Liver (tissue), 9 donors: ENCODE data around the gene PDS5A. TPM values are rescaled to one million over a fixed set of nuclear protein-coding genes. Genes with fewer than 3 reads are reported as not detected.

Experiments used
- DNase-seq: peaks from one replicate; pipeline ENCODE4 v3.0.0-alpha.2; 2017; ENCODE audit warnings: low spot score
- H3K27ac ChIP-seq, 2 donors: one replicate each; pipeline ENCODE4 v1.7.0; 2013; ENCODE audit warnings: inconsistent platforms in 2 of 2, low read length in 2 of 2, control low read depth in 1 of 2, low read depth in 1 of 2, mild to moderate bottlenecking in 1 of 2
- H3K27me3 ChIP-seq, 4 donors: one replicate each; pipeline versions ENCODE4 v1.6.1 to v1.7.0; 2013; ENCODE audit warnings: low read length in 3 of 4, inconsistent platforms in 1 of 4, mild to moderate bottlenecking in 1 of 4, moderate library complexity in 1 of 4; ENCODE audit not compliant: control insufficient read depth in 4 of 4, insufficient read depth in 4 of 4
- H3K36me3 ChIP-seq, 4 donors: one replicate each; pipeline versions ENCODE4 v1.6.1 to v1.7.0; 2013; ENCODE audit warnings: low read length in 3 of 4, mild to moderate bottlenecking in 3 of 4, low read depth in 1 of 4, moderate library complexity in 1 of 4; ENCODE audit not compliant: control insufficient read depth in 4 of 4, insufficient read depth in 3 of 4
- H3K4me1 ChIP-seq, 4 donors: one replicate each; pipeline versions ENCODE4 v1.6.1 to v1.7.0; 2013; ENCODE audit warnings: low read length in 3 of 4, mild to moderate bottlenecking in 3 of 4, moderate library complexity in 1 of 4; ENCODE audit not compliant: control insufficient read depth in 4 of 4, insufficient read depth in 4 of 4
- H3K4me3 ChIP-seq, 3 donors: one replicate each; pipeline versions ENCODE4 v1.6.1 to v1.7.0; 2013; ENCODE audit warnings: low read length in 3 of 3, control low read depth in 1 of 3, low read depth in 1 of 3, mild to moderate bottlenecking in 1 of 3
- H3K9ac ChIP-seq, 2 donors: one replicate each; pipeline ENCODE4 v1.7.0; 2013; ENCODE audit warnings: low read length in 2 of 2, mild to moderate bottlenecking in 2 of 2, moderate library complexity in 2 of 2, control low read depth in 1 of 2, low read depth in 1 of 2
- H3K9me3 ChIP-seq, 4 donors: one replicate each; pipeline versions ENCODE4 v1.6.1 to v1.7.0; 2013; ENCODE audit warnings: low read length in 3 of 4; ENCODE audit not compliant: control insufficient read depth in 4 of 4
- ATF3 ChIP-seq: IDR thresholded peaks from 2 replicates; pipeline ENCODE4 v1.6.1; 2016; ENCODE audit warnings: antibody characterized with exemption
- EGR1 ChIP-seq, 2 donors: IDR thresholded peaks; 2 replicates each; pipeline ENCODE4 v1.6.1; 2016 to 2018; ENCODE audit warnings: antibody characterized with exemption in 2 of 2, low read depth in 2 of 2
- FOXA1 ChIP-seq: IDR thresholded peaks from 2 replicates; pipeline ENCODE4 v1.6.1; 2016; ENCODE audit warnings: antibody characterized with exemption
- FOXA2 ChIP-seq: IDR thresholded peaks from 2 replicates; pipeline ENCODE4 v1.6.1; 2016; ENCODE audit warnings: antibody characterized with exemption
- GABPA ChIP-seq, 2 donors: IDR thresholded peaks in 1 of 2; conservative IDR thresholded peaks in 1 of 2; 2 replicates each; pipeline ENCODE4 v1.6.1; 2016; ENCODE audit warnings: antibody characterized with exemption in 2 of 2, mild to moderate bottlenecking in 1 of 2, moderate library complexity in 1 of 2
- HNF4A ChIP-seq, 2 donors: conservative IDR thresholded peaks; 2 replicates each; pipeline ENCODE4 v1.6.1; 2016; ENCODE audit warnings: antibody characterized with exemption in 2 of 2, mild to moderate bottlenecking in 2 of 2
- HNF4G ChIP-seq: IDR thresholded peaks from 2 replicates; pipeline ENCODE4 v1.6.1; 2016; ENCODE audit warnings: antibody characterized with exemption
- JUND ChIP-seq, 2 donors: IDR thresholded peaks; 2 replicates each; pipeline ENCODE4 v1.6.1; 2016; ENCODE audit warnings: antibody characterized with exemption in 2 of 2
- NR2F2 ChIP-seq: IDR thresholded peaks from 2 replicates; pipeline ENCODE4 v1.6.1; 2016; ENCODE audit warnings: antibody characterized with exemption
- RAD21 ChIP-seq, 2 donors: IDR thresholded peaks; 2 replicates each; pipeline ENCODE4 v1.6.1; 2016; ENCODE audit warnings: antibody characterized with exemption in 2 of 2, mild to moderate bottlenecking in 2 of 2
- RXRA ChIP-seq, 2 donors: IDR thresholded peaks; 2 replicates each; pipeline ENCODE4 v1.6.1; 2017 to 2018; ENCODE audit warnings: antibody characterized with exemption in 2 of 2, mild to moderate bottlenecking in 1 of 2
- SP1 ChIP-seq: IDR thresholded peaks from 2 replicates; pipeline ENCODE4 v1.6.1; 2018; ENCODE audit warnings: antibody characterized with exemption, mild to moderate bottlenecking
- TAF1 ChIP-seq: conservative IDR thresholded peaks from 2 replicates; pipeline ENCODE4 v1.6.1; 2016; ENCODE audit warnings: antibody characterized with exemption, mild to moderate bottlenecking
- YY1 ChIP-seq: IDR thresholded peaks from 2 replicates; pipeline ENCODE4 v1.6.1; 2016; ENCODE audit warnings: antibody characterized with exemption, mild to moderate bottlenecking
- WGBS: extraction: QIAGEN DNeasy Blood & Tissue Kit; methylation state at CpG from one replicate; pipeline ENCODE4 v1.1.7; 2013; 5-methylcytosine and 5-hydroxymethylcytosine counted together
- polyA plus RNA-seq, 2 donors: library from polyadenylated mRNA; stranded (reverse) in 1 of 2; unstranded in 1 of 2; fragments of 200-250 nt in 1 of 2; fragments of >200 nt in 1 of 2; fragmentation: Nextera tagmentation in 1 of 2; extraction: Ambion mirVana in 1 of 2; gene quantifications; one replicate each; pipeline versions ENCODE4 v1.2.1 to v1.2.3, GENCODE V29; 2013 to 2015
- total RNA-seq, 2 donors: library from RNA; depleted of rRNA; stranded (reverse); fragments of >200 nt; gene quantifications; one replicate each; pipeline ENCODE4 v1.2.3, GENCODE V29; 2014
- TF ChIP-seq, protein P1 (sequence below): fragments of 150-350 bp; IDR thresholded peaks from 2 replicates; pipeline ENCODE4 v1.5.1; 2017; ENCODE audit warnings: improper control_type of control experiment, low read depth, low read length; ENCODE audit not compliant: missing input control
- TF ChIP-seq, protein P2 (sequence below): IDR thresholded peaks from 2 replicates; pipeline ENCODE4 v1.6.1; 2016; ENCODE audit warnings: antibody characterized with exemption
- TF ChIP-seq, protein P3 (sequence below): IDR thresholded peaks from 2 replicates; pipeline ENCODE4 v1.6.1; 2016; ENCODE audit warnings: antibody characterized with exemption
- TF ChIP-seq, protein P4 (sequence below): IDR thresholded peaks from 2 replicates; pipeline ENCODE4 v1.6.1; 2016; ENCODE audit warnings: antibody characterized with exemption, mild to moderate bottlenecking
- donor health status: healthy.
- donor health status: healthy.
- donor health status: healthy.
- donor health status: healthy.
- donor health status: healthy.

Gene PDS5A
- total and polyA plus RNA-seq, 4 donors, result 10.6 to 59.6 (median 25.9) TPM

DNA sequence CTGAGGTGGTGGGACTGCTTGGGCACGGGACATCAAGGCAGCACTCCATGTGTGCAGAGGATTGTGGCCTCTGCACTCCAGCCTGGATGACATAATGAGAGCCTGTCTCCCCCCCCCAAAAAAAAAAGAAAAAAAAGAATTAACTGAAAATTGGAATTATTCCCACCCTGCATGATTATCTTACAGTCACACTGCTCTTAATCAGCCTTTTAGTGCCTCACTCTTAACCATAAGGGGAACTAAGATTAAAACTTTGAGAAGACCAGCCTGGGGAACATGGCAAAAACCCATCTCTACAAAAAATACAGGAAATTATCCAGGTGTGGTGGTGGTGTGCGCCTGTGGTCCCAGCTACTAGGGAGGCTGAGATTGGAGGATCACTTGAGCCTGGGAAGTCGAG lies 185.2 kb downstream of the PDS5A start:
- H3K27me3 ChIP-seq, result no peaks in the 10 kb centered on the region
- no peak overlapping the region for H3K9ac ChIP-seq
- DNase-seq, result no peak
- WGBS, result 91% methylated on average over 3 of the region's 3 CpGs
- no peak overlapping the region for H3K4me3 ChIP-seq
- TF ChIP-seq FOXA2, result no peak
- no peaks in the 10 kb centered on the region for H3K9me3 ChIP-seq
- no peaks in the 10 kb centered on the region for H3K4me1 ChIP-seq
- no peak overlapping the region for H3K27ac ChIP-seq
- no peaks in the 10 kb centered on the region for H3K36me3 ChIP-seq

DNA sequence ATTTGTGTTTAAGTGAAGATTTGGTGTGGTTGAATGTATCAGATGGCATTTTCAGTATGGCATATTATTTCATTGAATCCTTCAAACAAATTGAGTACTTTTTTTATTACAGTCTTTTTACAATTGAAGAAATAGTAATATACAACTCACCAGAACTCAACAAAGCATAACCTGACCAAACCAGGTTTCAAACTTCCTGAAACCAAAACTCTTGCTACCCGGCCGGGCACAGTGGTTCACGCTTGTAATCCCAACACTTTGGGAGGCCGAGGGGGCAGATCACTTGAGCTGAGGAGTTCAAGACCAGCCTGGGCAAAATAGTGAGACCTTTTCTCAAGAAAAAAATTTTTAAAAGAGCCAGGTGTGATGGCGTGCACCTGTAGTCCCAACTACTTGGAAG lies 185.6 kb downstream of the PDS5A start:
- H3K9ac ChIP-seq, result no peak overlapping the region
- H3K27ac ChIP-seq, result no peak overlapping the region
- no peak for DNase-seq
- TF ChIP-seq, protein P1, sequence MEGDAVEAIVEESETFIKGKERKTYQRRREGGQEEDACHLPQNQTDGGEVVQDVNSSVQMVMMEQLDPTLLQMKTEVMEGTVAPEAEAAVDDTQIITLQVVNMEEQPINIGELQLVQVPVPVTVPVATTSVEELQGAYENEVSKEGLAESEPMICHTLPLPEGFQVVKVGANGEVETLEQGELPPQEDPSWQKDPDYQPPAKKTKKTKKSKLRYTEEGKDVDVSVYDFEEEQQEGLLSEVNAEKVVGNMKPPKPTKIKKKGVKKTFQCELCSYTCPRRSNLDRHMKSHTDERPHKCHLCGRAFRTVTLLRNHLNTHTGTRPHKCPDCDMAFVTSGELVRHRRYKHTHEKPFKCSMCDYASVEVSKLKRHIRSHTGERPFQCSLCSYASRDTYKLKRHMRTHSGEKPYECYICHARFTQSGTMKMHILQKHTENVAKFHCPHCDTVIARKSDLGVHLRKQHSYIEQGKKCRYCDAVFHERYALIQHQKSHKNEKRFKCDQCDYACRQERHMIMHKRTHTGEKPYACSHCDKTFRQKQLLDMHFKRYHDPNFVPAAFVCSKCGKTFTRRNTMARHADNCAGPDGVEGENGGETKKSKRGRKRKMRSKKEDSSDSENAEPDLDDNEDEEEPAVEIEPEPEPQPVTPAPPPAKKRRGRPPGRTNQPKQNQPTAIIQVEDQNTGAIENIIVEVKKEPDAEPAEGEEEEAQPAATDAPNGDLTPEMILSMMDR, result no peak
- TF ChIP-seq YY1, result no peak
- no peak for TF ChIP-seq FOXA2
- no peak for TF ChIP-seq EGR1 (IDR thresholded peaks at IDR 0.05; ENCODE audit: low read depth in 2 of 2)
- TF ChIP-seq, protein P2, sequence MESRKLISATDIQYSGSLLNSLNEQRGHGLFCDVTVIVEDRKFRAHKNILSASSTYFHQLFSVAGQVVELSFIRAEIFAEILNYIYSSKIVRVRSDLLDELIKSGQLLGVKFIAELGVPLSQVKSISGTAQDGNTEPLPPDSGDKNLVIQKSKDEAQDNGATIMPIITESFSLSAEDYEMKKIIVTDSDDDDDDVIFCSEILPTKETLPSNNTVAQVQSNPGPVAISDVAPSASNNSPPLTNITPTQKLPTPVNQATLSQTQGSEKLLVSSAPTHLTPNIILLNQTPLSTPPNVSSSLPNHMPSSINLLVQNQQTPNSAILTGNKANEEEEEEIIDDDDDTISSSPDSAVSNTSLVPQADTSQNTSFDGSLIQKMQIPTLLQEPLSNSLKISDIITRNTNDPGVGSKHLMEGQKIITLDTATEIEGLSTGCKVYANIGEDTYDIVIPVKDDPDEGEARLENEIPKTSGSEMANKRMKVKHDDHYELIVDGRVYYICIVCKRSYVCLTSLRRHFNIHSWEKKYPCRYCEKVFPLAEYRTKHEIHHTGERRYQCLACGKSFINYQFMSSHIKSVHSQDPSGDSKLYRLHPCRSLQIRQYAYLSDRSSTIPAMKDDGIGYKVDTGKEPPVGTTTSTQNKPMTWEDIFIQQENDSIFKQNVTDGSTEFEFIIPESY, result no peak
- TF ChIP-seq RAD21 (IDR thresholded peaks at IDR 0.05), result no peak
- TF ChIP-seq, protein P3, sequence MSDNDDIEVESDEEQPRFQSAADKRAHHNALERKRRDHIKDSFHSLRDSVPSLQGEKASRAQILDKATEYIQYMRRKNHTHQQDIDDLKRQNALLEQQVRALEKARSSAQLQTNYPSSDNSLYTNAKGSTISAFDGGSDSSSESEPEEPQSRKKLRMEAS, result no peak
- no peak for TF ChIP-seq SP1
- TF ChIP-seq HNF4G, result no peak
- no peak for TF ChIP-seq HNF4A (conservative IDR thresholded peaks at IDR 0.05)
- no peak for TF ChIP-seq GABPA (IDR thresholded peaks at IDR 0.05 in 1 of 2, conservative IDR thresholded peaks at IDR 0.05 in 1 of 2)
- TF ChIP-seq TAF1, result no peak
- TF ChIP-seq, protein P4, sequence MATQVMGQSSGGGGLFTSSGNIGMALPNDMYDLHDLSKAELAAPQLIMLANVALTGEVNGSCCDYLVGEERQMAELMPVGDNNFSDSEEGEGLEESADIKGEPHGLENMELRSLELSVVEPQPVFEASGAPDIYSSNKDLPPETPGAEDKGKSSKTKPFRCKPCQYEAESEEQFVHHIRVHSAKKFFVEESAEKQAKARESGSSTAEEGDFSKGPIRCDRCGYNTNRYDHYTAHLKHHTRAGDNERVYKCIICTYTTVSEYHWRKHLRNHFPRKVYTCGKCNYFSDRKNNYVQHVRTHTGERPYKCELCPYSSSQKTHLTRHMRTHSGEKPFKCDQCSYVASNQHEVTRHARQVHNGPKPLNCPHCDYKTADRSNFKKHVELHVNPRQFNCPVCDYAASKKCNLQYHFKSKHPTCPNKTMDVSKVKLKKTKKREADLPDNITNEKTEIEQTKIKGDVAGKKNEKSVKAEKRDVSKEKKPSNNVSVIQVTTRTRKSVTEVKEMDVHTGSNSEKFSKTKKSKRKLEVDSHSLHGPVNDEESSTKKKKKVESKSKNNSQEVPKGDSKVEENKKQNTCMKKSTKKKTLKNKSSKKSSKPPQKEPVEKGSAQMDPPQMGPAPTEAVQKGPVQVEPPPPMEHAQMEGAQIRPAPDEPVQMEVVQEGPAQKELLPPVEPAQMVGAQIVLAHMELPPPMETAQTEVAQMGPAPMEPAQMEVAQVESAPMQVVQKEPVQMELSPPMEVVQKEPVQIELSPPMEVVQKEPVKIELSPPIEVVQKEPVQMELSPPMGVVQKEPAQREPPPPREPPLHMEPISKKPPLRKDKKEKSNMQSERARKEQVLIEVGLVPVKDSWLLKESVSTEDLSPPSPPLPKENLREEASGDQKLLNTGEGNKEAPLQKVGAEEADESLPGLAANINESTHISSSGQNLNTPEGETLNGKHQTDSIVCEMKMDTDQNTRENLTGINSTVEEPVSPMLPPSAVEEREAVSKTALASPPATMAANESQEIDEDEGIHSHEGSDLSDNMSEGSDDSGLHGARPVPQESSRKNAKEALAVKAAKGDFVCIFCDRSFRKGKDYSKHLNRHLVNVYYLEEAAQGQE, result no peak
- TF ChIP-seq NR2F2, result no peak
- TF ChIP-seq ATF3, result no peak
- TF ChIP-seq JUND (IDR thresholded peaks at IDR 0.05), result no peak
- TF ChIP-seq RXRA (IDR thresholded peaks at IDR 0.05), result no peak
- TF ChIP-seq FOXA1, result no peak
- no peak overlapping the region for H3K4me3 ChIP-seq
- no peaks in the 10 kb centered on the region for H3K36me3 ChIP-seq
- H3K4me1 ChIP-seq, result no peaks in the 10 kb centered on the region
- no peaks in the 10 kb centered on the region for H3K9me3 ChIP-seq
- H3K27me3 ChIP-seq, result no peaks in the 10 kb centered on the region
- 95% methylated on average over 5 of the region's 5 CpGs for WGBS
